Stimulated activated CD8-positive, alpha-beta memory T cell treated with anti-CD3 and anti-CD28 coated beads, Interleukin-7, amount 100 ng/mL, for 1 hour (primary cell): ENCODE measurements around the gene WFIKKN2.

Experiments used
- DNase-seq, 2 donors: peaks; one replicate each; pipeline ENCODE4 v3.0.0-alpha.2; 2020; ENCODE audit warnings: low read depth in 2 of 2

Gene WFIKKN2

GRCh38 chr17:50808413-50808812 lies 27.0 kb upstream of the WFIKKN2 start:
- DNase-seq, result no peak

- no peak for DNase-seq
Observed at GRCh38 chr17:50808888-50809287, 26.5 kb upstream of the WFIKKN2 start.

GRCh38 chr17:50813583-50813982 lies 21.8 kb upstream of the WFIKKN2 start:
- DNase-seq, result no peak

GRCh38 chr17:50815400-50815799 lies 20.0 kb upstream of the WFIKKN2 start:
- DNase-seq, result no peak

- DNase-seq, result no peak
Observed at GRCh38 chr17:50816271-50816670, 19.1 kb upstream of the WFIKKN2 start.

GRCh38 chr17:50816771-50817751 lies 18.3 kb upstream of the WFIKKN2 start:
- DNase-seq, result peak; percentile 21 to 30

GRCh38 chr17:50817838-50818237 lies 17.5 kb upstream of the WFIKKN2 start:
- no peak for DNase-seq

- DNase-seq, result no peak
Observed at GRCh38 chr17:50818261-50818660, 17.1 kb upstream of the WFIKKN2 start.

GRCh38 chr17:50818921-50819657 lies 16.3 kb upstream of the WFIKKN2 start:
- no peak for DNase-seq

- no peak for DNase-seq
Observed at GRCh38 chr17:50820651-50821050, 14.7 kb upstream of the WFIKKN2 start.

- no peak for DNase-seq
Observed at GRCh38 chr17:50822550-50822949, 12.8 kb upstream of the WFIKKN2 start.

GRCh38 chr17:50824429-50824828 lies 11.0 kb upstream of the WFIKKN2 start:
- no peak for DNase-seq

GRCh38 chr17:50825188-50825587 lies 10.2 kb upstream of the WFIKKN2 start:
- DNase-seq, result no peak

GRCh38 chr17:50828508-50829170 lies 6.7 kb upstream of the WFIKKN2 start:
- no peak for DNase-seq

- no peak for DNase-seq
Observed at GRCh38 chr17:50829332-50829731, 6.1 kb upstream of the WFIKKN2 start.

- DNase-seq, result no peak
Observed at GRCh38 chr17:50830352-50830751, 5.0 kb upstream of the WFIKKN2 start.

GRCh38 chr17:50830994-50831393 lies 4.4 kb upstream of the WFIKKN2 start:
- no peak for DNase-seq

- no peak for DNase-seq
Observed at GRCh38 chr17:50831471-50831928, 3.9 kb upstream of the WFIKKN2 start.

GRCh38 chr17:50832267-50832863 lies 3.0 kb upstream of the WFIKKN2 start:
- DNase-seq, result no peak

- DNase-seq, result no peak
Observed at GRCh38 chr17:50832864-50833381, 2.5 kb upstream of the WFIKKN2 start.
